HG02642 (cell line): ENCODE data around the gene BICD1.

Source experiments
- ATAC-seq: cut with Tn5 transposase; IDR thresholded peaks from one replicate; pipeline ENCODE4 v1.9.1; 2021; ENCODE audit warnings: mild to moderate bottlenecking; ENCODE audit not compliant: unreplicated experiment, poor library complexity

The BICD1 gene

DNA sequence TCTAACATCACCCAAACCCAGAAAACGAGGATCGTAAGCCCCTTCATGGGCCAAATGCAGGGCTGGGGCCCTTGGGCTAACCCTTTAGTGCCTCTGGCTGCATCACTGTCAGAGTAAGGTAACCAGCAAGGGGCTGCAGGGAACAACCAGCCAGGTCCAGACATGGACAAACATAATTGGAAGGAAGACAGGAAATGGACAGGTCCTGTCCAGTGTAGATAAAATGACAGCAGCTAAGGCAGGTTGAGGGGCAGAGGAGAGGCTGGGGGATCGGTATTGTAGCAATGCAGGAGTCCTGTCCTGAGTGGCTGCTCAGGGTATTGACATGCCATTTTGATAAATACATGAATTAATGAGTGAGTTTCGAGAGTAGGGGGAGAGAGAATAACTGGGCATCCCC, 29.8 kb downstream of the BICD1 start:
- ATAC-seq: no peak

GRCh38 chr12:32139064-32139421, 32.4 kb downstream of the BICD1 start:
- ATAC-seq: peak; percentile 86

DNA sequence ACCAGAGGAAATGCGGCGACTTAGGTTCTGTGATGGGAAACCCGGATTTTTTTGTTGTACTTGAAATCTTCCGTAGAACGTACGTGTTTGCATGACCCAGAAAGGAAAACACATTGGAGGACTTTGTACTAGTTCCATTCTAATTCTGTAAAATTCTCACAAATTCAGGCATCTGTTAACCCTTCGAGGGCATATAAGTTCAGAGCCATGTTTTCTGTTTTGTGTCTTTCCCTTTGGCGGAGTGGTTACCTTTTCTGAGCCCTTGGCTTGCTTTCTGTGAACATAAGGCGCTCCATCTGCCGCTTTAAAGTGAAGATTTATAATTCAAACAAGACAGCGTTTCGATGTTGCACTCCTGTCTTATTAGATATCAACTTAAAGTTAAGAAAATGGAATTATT, 34.2 kb downstream of the BICD1 start:
- no peak for ATAC-seq

GRCh38 chr12:32145096-32145495, 38.4 kb downstream of the BICD1 start:
- ATAC-seq: no peak

DNA sequence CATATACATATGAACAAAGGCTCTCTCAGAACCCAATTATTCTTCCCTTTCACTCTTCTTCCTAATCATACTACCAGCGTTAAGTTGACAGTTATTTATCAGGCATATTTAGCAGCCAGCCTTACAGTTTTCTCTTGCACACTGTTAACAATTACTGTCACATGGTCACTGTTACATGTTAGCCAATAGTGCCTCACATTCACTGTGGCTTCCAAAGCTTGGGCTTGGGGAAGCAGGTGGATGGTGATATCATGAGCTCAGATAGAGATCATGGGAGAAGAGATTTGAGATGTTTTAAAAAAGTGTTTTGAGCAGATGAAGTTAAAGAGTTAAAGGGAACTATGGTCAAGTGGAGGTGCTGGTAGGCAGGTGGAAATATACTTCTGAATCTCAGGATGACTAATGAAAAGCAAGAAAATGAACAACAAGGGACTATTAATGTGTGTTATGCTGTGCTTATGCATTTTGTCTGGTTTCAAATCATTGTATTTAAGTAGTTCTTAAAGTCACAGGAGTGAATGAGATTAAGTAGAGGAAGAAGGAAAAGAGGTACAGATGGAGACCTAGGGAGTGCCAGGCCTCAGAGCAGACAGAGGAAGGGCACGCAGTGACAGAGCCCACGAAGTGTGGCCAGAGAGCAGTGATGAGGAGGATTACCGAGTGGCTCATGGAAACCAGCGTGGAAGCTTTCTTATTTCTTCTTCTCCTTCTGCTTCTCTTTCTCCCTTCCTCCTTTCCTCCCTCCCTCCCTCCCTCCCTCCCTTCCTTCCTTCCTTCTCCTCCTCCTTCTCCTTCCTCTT, 39.6 kb downstream of the BICD1 start:
- peak; percentile 84 for ATAC-seq

DNA sequence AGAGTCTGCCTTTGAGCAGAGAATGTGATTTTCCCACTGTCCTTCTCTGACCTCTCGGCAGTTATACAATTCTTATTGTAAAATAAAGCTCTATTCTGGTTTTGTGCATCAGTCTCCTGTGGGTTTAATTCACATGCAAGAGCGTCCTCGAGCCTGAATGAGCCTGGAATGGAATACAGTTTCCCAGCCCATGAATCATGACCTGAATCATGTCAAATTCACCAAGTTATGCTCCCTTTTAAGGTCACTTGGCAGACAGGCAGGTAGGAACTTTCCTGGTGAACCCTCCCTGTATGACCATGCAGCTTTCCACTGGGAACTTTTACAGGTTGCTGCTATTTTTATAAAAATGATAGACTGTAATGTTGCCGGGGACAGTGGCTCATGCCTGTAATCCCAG, 41.7 kb downstream of the BICD1 start:
- ATAC-seq: no peak

DNA sequence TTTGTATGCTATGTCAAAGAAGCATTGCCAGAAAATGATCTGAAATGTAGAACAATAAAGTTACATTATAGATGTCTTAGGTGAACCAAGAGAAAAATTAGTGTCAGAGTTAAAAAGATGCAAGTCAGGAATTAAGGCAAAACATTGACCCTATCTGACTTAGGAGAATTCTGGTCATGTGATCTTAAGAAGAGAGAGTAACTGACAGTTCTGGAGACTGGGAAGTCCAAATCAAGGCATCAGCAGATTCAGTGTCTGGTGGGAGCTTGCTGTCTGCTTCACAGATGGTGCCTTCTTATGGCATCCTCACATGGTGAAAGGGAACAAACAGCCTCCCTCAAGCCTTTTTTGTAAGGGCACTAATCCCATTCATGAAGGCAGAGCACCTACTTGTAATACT, 42.8 kb downstream of the BICD1 start:
- ATAC-seq: no peak

- no peak for ATAC-seq
Measured at GRCh38 chr12:32151086-32151485, 44.4 kb downstream of the BICD1 start.

DNA sequence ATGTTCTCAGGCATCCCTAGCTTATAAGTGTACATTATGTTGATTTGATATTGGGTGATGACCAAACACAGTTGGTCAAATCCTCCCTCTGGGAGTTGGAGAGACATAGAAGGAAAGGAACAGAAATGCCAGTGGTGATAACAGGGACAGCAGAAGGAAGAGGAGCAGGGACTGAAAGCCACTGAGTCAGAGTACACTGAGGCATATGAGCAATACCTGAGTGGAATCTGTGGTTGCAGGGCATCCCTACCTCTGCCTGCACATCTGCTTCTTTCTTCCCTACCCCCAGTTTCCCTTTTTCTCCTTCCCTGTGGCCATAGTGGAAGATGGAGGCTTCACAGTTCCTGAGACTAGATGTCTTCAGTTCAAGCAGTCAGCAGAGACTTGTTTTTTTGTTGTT, 44.9 kb downstream of the BICD1 start:
- no peak for ATAC-seq

DNA sequence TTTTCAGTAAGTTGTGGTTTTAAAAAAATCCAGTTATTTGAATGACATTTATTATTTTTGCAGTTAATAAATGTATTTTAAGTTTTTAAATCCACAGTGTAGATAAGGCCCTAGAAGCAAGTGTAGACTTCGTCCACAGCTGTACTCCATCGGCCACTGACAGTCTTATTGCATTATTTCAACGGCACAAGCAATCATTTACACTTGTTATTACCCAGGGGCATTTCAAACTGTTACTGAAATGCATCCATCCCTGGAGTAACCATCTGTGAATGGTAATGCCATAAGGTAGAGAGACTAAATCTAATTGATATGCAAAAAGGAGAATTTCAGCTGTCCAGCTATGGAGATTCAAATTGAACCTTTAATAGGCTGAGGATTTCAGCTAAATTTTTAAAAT, 48.4 kb downstream of the BICD1 start:
- no peak for ATAC-seq

- no peak for ATAC-seq
Measured at GRCh38 chr12:32155961-32156529, 49.4 kb downstream of the BICD1 start.

DNA sequence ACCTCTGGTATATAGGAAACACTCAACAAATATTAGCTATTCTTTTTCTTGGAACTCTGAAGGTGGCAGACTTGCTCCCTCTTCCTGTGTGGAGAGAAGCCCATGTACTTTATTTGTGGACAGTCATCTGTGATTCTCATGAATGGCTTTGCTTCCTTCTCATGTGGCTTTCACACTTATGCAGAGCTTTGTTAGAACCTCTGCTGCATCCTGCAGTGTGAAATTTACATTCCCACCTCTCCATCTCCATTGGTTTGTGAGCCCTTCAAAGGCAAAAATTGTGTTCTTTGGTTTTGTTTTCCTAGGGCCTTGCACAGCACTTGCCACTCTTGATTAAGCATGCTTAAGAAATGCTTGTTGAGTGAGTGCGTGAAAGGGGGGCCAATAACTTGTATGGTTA, 51.9 kb downstream of the BICD1 start:
- no peak for ATAC-seq

DNA sequence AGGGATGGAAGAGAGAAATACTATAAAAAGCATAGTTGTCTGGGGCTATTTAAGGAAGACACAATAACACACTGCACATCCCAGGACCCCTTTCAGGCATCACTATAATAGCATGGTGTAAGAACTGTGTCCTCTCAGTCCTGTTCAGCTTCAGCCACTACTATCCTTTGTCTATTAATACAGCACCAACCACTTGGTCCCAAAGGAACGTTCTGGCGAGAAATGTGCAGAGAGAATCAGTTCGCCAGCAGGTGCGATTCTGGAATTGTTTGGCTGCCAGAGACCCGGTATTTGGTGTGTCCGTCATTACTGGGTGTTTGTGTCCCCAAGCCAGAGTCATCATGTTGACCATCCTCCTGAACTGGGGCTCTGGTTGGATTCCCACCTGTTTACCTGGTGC, 52.7 kb downstream of the BICD1 start:
- ATAC-seq: no peak

DNA sequence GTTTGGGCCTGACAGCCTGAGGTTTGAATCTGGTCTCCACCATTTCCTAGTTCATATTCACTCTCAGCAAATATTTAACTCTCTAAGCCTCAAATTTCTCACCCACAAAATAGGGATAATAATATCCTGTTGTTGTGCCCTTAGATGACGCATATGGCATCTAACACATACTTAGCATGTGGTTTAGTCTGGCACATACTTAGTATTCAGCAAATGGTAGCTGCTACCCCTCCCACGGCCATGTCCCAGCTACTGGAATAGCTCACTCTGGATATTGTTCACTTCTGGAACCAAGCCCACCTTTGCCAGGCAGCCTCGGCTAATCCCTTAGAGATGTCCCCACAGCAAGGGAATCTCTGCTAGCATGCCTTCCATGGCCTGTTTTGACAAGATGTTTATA, 53.3 kb downstream of the BICD1 start:
- no peak for ATAC-seq

- no peak for ATAC-seq
Measured at GRCh38 chr12:32161058-32161457, 54.4 kb downstream of the BICD1 start.

GRCh38 chr12:32163596-32163995, 56.9 kb downstream of the BICD1 start:
- ATAC-seq: no peak

DNA sequence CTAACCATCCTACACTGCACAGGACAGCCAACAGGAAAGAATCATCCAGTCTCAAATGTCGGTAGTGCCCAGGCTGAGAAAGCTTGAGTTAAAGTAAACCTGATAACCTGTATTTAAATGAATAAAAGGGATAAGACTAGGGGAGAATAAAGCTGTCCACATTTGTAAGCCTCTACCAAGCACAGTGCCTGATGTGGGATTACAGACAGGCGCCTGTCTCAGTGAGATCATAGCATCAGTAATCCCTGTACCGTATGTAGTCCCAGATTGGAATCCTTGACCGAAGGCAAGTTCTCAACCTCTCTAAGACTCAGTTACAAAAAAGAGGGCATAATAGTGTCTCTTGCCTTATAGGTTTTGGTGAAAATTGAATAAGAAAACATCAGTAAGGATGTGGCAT, 59.9 kb downstream of the BICD1 start:
- ATAC-seq: no peak

DNA sequence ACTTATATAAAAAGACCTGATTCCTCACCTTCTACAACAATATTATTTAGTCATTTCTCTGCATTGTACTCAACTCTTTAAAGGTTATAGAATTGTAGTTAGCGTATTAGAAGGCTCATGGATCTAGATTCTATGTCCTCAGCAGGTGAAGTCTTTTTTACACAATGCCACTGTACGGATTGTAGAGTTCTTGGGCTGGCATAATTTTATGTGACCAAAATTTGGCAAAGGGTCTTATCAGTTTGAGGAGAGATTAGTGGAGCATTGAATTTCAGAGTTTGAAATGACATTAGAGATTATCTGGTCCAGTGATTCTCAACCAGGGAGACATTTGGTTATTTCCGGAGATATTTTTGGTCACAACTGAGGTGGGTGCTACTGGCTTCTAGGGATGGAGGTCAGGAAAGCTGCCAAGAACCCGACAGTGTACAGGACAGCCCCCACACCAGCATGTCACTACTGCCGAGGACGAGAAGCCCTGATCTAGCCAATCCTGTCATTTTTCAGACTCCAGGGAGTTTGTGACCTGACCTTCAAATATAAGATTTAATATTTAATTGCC, 63.9 kb downstream of the BICD1 start:
- ATAC-seq: no peak

DNA sequence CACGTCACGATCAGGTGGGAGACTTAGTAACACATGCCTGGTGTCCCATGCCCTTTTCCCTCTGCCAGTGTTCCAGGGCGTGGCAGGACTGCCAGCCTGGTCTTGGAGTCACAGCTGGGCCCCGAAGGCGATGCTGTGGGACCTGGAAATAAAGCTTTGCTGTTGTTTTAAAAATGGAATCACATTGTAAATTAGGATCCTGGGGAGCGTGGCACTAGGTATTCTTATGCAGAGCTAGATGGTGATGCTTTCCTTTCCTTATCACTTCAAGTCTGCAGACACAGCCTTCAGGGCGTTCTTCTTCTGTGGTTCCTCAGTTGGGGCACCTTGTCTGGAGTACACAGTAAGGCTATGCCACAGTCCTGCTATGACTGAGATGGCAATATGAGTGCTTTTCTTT, 64.6 kb downstream of the BICD1 start:
- no peak for ATAC-seq

- no peak for ATAC-seq
Measured at GRCh38 chr12:32176606-32177005, 70.0 kb downstream of the BICD1 start.

DNA sequence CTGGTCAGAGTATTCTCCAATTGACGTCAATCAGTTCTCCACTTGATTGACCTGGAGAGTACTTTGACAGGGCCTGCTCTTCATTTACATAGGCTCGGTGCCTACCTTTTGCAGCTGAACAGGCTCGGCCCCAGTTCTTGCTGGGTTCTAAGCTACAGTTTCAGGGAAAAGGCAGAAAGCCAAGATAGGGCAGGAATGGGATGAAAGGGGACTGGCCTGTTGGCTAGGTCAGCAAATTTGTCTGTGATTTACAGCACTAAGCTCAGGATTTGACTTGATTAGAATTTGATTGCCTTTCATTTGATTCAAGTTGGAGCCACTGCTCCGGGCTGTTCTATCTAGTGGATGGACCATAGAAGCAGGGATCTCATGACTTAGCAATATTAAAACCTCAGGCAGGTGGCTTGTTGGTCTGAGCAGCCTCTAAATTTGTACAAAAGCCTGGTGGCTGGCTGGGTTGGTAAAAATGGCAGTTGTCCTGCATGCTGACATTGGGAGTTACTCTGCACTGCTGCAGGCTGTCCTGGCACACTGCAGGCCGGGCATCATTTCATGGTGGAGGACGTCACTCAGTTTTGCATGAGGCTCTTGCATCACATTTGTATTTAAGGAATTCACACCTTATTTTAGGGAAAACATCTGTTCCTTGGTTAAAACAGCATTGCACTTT, 71.8 kb downstream of the BICD1 start:
- ATAC-seq: no peak

DNA sequence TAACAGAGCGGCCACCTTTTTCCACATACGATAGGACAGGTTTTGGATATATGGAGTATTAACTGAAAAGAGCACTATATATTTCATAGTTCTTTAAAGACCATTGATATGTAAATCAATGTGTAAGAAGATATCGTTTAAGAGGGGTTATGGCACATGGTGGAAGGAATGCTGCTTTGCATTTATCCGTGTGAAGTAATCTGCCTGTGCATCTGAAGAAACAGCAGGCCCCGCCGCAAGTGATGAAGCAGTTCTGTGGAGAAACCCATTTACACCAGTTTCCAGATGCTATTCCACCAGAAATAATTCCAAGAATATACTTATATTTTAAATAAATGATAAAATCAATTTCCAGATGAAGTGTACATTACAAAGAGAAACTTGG, 72.4 kb downstream of the BICD1 start:
- no peak for ATAC-seq
